ENCODE measurements around the gene ADAMTSL4. TPM values are rescaled to one million over a fixed set of nuclear protein-coding genes. Genes with fewer than 3 reads are reported as not detected.
A peak's percentile ranks its signal among the peaks of the same experiment; 100 is the strongest.
"Not testable (repeated sequence)": the region's sequence is repeated elsewhere in the genome, so short reads cannot be mapped to it uniquely, and the experiment has no call there.

ADAMTSL4 gene
- total RNA-seq, 4 donors from 2014 or later, result 7.2 to 22.7 (median 18.0) TPM

DNA sequence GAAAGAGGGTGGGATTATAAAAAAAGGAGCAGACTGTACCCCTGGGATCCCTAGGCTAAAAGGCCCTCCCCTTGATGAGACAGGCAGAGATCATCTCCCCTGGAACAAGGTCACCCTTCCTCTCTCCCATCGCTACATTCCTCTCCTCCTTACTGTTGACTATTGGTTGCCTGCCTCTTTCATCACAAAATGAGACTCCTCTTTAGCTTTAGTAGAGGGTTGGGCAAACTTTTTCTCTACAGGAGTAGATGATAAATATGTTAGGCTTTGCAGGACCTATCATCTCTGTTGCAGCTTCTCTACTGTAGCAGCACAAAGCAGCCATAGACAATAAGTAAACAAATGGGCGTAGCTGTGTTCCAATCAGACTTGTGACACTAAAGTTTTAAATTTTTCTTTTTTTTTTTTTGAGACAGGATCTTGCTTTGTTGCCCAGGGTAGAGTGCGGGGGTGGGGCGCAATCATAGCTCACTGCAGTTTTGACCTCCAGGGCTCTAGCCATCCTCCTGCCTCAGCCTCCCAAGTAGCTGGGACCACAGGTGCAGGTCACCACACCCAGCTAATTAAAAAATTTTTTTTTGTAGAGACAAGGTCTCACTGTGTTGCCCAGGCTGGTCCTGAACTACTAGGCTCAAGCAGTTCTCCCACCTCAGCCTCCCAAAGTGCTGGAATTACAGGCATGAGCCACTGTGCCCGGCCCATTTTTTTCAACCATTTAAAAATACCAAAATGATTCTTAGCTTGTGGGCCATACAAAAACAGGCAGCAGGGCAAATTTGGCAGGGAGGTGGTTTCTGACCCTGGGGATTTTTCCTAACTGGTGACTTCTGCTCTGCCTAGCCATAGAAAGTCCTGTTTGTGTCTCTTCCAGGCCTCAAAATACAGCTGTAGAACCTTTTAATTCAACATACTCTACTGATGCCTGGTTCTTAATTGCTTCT is 15.1 kb downstream of the ADAMTSL4 start:
- Histone ChIP-seq H3K27ac (peak overlapping the region; percentile 100), H3K9me3 (no peaks in the 10 kb centered on the region), H3K4me1 (peaks cover 87% of the 10 kb centered on the region), H3K4me3 (peak overlapping the region; percentile 6), H3K27me3 (no peaks in the 10 kb centered on the region), H3K36me3 (no peaks in the 10 kb centered on the region)
- WGBS, result 48% methylated on average over 5 of the region's 5 CpGs
- no peak for TF ChIP-seq POLR2A (IDR thresholded peaks at IDR 0.05)
- TF ChIP-seq, protein P1, sequence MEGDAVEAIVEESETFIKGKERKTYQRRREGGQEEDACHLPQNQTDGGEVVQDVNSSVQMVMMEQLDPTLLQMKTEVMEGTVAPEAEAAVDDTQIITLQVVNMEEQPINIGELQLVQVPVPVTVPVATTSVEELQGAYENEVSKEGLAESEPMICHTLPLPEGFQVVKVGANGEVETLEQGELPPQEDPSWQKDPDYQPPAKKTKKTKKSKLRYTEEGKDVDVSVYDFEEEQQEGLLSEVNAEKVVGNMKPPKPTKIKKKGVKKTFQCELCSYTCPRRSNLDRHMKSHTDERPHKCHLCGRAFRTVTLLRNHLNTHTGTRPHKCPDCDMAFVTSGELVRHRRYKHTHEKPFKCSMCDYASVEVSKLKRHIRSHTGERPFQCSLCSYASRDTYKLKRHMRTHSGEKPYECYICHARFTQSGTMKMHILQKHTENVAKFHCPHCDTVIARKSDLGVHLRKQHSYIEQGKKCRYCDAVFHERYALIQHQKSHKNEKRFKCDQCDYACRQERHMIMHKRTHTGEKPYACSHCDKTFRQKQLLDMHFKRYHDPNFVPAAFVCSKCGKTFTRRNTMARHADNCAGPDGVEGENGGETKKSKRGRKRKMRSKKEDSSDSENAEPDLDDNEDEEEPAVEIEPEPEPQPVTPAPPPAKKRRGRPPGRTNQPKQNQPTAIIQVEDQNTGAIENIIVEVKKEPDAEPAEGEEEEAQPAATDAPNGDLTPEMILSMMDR (IDR thresholded peaks at IDR 0.05), result no peak
- TF ChIP-seq POLR2AphosphoS5 (IDR thresholded peaks at IDR 0.05), result no peak
- TF ChIP-seq EP300 (IDR thresholded peaks at IDR 0.05), result no peak
- peak in 1 of 2 donors; percentile 71 for DNase-seq (ENCODE audit: low spot score in 2 of 2)

DNA sequence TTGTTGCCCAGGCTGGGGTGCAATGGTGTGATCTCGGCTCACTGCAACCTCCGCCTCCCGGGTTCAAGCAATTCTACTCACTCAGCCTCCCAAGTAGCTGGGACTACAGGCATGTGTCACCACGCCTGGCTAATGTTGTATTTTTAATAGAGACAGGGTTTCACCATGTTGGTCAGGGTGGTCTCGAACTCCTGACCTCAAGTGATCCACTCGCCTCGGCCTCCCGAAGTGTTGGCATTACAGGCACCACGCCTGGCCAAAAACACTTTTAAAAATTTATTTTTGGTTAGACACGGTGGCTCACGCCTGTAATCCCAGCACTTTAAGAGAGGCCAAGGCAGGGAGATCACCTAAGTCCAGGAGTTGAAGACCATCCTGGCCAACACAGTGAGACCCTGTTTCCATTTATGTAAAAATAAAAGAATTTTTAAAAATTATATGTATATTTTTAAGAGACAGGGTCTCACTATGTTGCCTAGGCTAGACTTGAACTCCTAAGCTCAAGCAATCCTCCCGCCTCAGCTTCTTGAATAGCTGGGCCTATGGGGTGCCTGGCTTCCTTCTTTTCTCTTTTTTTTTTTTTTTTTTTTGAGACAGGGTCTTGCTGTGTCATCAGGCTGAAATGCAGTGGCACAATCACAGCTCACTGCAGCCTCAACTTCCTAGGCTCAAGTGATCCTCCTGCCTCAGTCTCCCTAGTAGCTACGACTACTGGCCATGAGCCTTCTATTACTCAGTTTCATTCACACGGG is 16.2 kb downstream of the ADAMTSL4 start:
- WGBS, result 74% methylated on average over 14 of the region's 14 CpGs

DNA sequence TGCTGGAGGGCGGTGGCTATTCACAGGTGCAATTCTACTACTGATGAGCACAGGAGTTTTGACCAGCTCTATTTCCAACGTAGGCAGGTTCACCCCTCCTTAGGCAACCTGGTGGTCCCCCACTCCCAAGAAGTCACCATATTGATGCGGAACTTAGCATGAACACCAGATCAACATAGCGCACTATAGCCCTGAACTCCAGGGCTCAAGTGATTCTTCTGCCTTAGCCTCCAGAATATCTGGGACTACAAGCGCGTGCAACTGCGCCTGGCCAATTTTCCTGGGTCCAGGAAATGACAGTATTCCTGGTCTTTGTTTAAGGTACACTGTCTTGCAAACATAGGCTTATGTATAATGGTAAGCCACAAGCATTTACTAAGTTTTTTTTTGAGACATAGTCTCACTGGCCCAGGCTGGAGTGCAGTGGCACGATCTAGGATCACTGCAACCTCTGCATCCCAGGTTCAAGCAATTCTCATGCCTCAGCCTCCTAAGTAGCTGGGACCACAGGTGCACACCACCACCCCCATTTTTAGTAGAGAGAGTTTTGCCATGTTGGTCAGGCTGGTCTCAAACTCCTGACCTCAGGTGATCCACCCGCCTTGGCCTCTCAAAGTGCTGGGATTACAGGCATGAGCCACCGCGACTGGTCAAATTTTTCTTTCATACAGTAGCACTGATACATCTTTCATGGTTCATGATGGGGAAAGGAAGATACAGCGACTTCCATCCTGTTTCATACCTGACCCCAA is 17.6 kb downstream of the ADAMTSL4 start:
- TF ChIP-seq, protein P1 (IDR thresholded peaks at IDR 0.05), result no peak
- no peak for TF ChIP-seq EP300 (IDR thresholded peaks at IDR 0.05)
- no peak for TF ChIP-seq POLR2A (IDR thresholded peaks at IDR 0.05)
- TF ChIP-seq POLR2AphosphoS5 (IDR thresholded peaks at IDR 0.05), result no peak
- peaks cover 96% of the 10 kb centered on the region for H3K4me1 ChIP-seq
- WGBS, result 81% methylated on average over 12 of the region's 12 CpGs
- H3K27ac ChIP-seq, result peak overlapping the region; percentile 100
- H3K4me3 ChIP-seq, result peak overlapping the region; percentile 41
- H3K36me3 ChIP-seq, result peaks cover under 1% of the 10 kb centered on the region
- H3K27me3 ChIP-seq, result no peaks in the 10 kb centered on the region
- H3K9me3 ChIP-seq, result no peaks in the 10 kb centered on the region
- peak in 1 of 2 donors; percentile 49 for DNase-seq (ENCODE audit: low spot score in 2 of 2)

More for the DNA sequence above, 16.2 kb downstream of the ADAMTSL4 start:
- not testable (repeated sequence) for H3K4me3 ChIP-seq, H3K27me3 ChIP-seq, H3K36me3 ChIP-seq, H3K9me3 ChIP-seq
- DNase-seq (ENCODE audit: low spot score in 2 of 2), result peak in 1 of 2 donors; percentile 33
- H3K27ac ChIP-seq, result peak overlapping the region; percentile 100
- H3K4me1 ChIP-seq, result peaks cover 87% of the 10 kb centered on the region

DNA sequence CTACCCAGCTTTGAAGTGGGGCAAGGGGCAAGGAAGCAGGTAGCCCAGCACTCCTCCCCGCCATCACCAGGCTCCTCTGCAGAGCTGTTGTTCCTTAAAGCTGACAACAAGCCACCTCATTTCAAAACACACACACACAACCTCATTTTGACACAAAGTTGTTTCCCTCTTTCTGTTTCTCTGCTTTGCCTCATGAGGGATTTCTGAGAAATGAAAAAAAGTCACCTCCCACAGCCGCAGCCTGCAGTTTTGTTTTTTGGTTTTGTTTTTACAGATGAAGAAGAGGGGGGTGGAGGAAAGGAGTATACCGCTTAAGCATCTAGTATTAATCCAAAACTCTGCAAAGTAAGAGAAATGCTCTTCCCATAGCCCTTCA is 18.1 kb downstream of the ADAMTSL4 start:
- peak overlapping the region; percentile 41 for H3K4me3 ChIP-seq
- WGBS, result 9% methylated on average over 3 of the region's 3 CpGs
- H3K36me3 ChIP-seq, result peaks cover 5% of the 10 kb centered on the region
- TF ChIP-seq POLR2AphosphoS5 (IDR thresholded peaks at IDR 0.05) (no peak), POLR2A (IDR thresholded peaks at IDR 0.05) (no peak), EP300 (IDR thresholded peaks at IDR 0.05) (no peak)
- TF ChIP-seq, protein P1 (IDR thresholded peaks at IDR 0.05), result no peak
- H3K27ac ChIP-seq, result peak overlapping the region; percentile 100
- DNase-seq (ENCODE audit: low spot score in 2 of 2), result peak in 1 of 2 donors; percentile 44
- H3K9me3 ChIP-seq, result no peaks in the 10 kb centered on the region
- H3K4me1 ChIP-seq, result peaks cover 99% of the 10 kb centered on the region
- H3K27me3 ChIP-seq, result no peaks in the 10 kb centered on the region

DNA sequence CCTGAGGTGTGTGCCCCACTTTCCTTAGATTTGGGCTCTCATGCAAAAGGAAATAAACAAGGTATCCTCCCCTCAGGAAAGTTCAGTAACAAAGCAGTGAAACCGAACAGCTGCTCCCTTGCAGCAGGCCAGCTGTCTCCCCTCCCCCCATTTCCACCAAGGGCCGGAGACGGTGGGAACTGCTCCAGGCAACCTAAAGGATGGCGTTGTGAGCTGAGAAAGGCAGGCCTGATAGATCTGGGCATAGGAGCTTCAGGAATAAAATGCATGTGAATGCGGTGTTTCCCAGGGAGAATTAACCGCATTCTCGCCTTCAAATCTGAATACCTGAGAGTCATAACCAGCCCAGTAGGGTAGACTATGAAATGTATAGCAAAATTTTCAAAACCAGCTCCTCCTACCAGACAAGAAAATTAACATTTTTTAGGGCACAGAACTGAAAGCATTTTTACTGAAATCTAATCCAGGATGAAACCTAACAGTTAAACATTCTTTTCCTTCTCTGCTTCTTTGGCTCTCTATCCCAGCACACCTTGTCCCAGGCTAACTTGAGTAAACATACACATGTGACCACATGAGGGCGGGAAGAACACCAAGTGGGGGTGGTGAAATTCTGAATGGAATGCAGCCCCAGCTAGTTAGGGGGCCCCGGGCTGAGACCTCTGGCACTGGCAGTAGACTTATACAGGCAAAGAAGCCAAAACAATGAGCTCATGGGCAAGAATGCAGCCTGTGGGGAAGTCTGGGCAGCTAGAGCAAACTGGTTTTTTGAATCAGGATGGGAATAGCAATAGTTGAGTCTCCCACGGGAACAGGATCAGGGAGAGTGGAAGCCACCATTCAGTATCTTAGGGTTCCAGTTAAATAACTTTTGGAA is 18.7 kb downstream of the ADAMTSL4 start:
- peak; percentile 93 to 94 for DNase-seq (ENCODE audit: low spot score in 2 of 2)
- Histone ChIP-seq H3K9me3 (no peaks in the 10 kb centered on the region), H3K4me1 (peaks cover 99% of the 10 kb centered on the region), H3K4me3 (peak overlapping the region; percentile 41), H3K27ac (peak overlapping the region; percentile 100), H3K27me3 (no peaks in the 10 kb centered on the region), H3K36me3 (peaks cover 11% of the 10 kb centered on the region)
- WGBS, result 0% methylated on average over 10 of the region's 10 CpGs
- TF ChIP-seq EP300 (IDR thresholded peaks at IDR 0.05) (peak; percentile 92), POLR2AphosphoS5 (IDR thresholded peaks at IDR 0.05) (peak; percentile 56 to 96 (median 90)), POLR2A (IDR thresholded peaks at IDR 0.05) (no peak)
- TF ChIP-seq, protein P1 (IDR thresholded peaks at IDR 0.05), result no peak
